AG09319 (cell line): ENCODE data around the gene TXLNA.

Experiments used
- DNase-seq: peaks from one replicate; pipeline ENCODE4 v3.0.0-alpha.2; 2010; ENCODE audit warnings: low read depth; ENCODE audit errors: extremely low read depth
- CTCF ChIP-seq: IDR thresholded peaks from 2 replicates; pipeline ENCODE4 v1.5.1; 2011; ENCODE audit warnings: low read depth, mild to moderate bottlenecking, inconsistent platforms, low read length, moderate library complexity

TXLNA gene

DNA sequence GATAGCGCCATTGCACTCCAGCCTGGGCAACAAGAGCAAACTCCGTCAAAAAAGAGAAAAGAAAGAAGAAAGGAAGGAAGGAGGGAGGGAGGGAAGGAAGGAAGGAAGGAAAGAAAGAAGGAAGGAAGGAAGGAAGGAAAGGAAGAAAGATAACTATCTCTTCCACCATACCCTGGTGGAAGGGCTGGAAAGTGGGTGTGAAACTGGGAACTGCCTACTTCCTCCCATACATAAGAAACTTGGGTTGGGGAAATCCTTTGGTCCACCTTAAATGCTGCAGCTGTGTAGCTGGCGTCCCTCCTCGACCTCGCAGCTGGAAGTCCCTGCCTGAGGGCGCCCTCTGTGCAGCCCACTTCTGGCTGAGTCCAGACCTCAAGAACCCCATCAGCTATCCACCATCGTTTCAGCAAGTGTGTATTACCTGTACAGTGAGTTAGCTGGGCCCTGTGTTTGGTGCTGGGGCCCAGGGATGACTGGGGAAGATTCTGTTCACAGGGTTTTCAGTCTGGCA is 62.9 kb downstream of the TXLNA start:
- DNase-seq: no peak
- no peak; the same call in 1 of the 2 replicates for TF ChIP-seq CTCF

DNA sequence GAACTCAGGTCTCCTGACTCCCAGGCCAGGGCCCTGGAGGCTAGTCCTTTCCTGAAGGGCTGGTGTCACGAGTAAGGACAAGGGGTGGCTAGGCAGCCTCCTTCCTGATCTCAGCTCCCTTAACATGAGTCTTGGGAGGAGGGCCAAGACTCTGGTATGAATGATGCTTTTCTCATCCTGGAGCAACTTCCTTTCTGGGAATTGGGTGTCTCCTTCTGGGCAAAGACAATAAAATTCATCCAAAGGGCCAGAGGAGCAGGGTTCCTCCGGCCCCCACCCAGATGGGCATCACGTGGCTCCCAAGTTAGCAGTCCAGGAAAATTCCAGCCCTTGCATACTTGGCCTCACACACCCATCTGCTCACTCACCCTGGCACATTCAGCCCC is 67.4 kb downstream of the TXLNA start, which contains the start of gene FAM167B:
Gene FAM167B, plus strand, starts transcription at position 335 of the 386 bp plus-strand sequence. CDS start 200 bp downstream, outside the sequence.
- DNase-seq: peak; percentile 66
- TF ChIP-seq CTCF: no peak

DNA sequence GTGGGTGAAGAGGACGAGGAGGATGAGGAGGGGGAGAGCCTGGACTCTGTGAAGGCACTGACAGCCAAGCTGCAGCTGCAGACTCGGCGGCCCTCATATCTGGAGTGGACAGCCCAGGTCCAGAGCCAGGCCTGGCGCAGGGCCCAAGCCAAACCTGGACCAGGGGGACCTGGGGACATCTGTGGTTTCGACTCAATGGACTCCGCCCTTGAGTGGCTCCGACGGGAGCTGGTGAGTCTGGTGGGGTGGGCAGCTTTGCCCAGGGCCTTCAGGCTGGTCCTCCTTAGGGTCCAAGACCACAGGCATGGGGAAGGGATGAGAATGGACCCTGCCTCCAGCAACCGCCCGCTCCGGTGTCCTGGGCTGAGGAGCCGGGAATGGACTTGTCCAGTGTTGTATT is 68.0 kb downstream of the TXLNA start:
- no peak for DNase-seq
- TF ChIP-seq CTCF: no peak
